IPS DF 6.9 (cell line): ENCODE measurements around the gene VEGFB.

Experiments used
- DNase-seq: peaks from one replicate; pipeline ENCODE4 v3.0.0-alpha.2; 2013; ENCODE audit warnings: low read depth, low spot score
- H3K27ac ChIP-seq: one replicate; pipeline ENCODE4 v1.5.1; 2013; ENCODE audit warnings: low read length, control low read depth
- H3K27me3 ChIP-seq: 2 replicates; pipeline ENCODE4 v1.6.1; 2013; ENCODE audit warnings: mild to moderate bottlenecking, low read length; ENCODE audit not compliant: control insufficient read depth, insufficient read depth
- H3K36me3 ChIP-seq: 2 replicates; pipeline ENCODE4 v1.6.1; 2013; ENCODE audit warnings: low read length; ENCODE audit not compliant: control insufficient read depth, insufficient read depth
- H3K4me1 ChIP-seq: 2 replicates; pipeline ENCODE4 v1.6.1; 2013; ENCODE audit warnings: low read length; ENCODE audit not compliant: control insufficient read depth, insufficient read depth
- H3K4me3 ChIP-seq: 2 replicates; pipeline ENCODE4 v1.5.1; 2013; ENCODE audit warnings: mild to moderate bottlenecking, low read length
- H3K9me3 ChIP-seq: 2 replicates; pipeline ENCODE4 v1.6.1; 2013; ENCODE audit warnings: low read length, inconsistent platforms; ENCODE audit not compliant: control insufficient read depth, insufficient read depth
- WGBS: extraction: QIAGEN DNeasy Blood & Tissue Kit; methylation state at CpG from one replicate; pipeline ENCODE4 v1.1.7; 2013; ENCODE audit warnings: mixed read lengths, missing lambda C conversion rate; ENCODE audit not compliant: insufficient read length, insufficient coverage; 5-methylcytosine and 5-hydroxymethylcytosine counted together

VEGFB gene

DNA sequence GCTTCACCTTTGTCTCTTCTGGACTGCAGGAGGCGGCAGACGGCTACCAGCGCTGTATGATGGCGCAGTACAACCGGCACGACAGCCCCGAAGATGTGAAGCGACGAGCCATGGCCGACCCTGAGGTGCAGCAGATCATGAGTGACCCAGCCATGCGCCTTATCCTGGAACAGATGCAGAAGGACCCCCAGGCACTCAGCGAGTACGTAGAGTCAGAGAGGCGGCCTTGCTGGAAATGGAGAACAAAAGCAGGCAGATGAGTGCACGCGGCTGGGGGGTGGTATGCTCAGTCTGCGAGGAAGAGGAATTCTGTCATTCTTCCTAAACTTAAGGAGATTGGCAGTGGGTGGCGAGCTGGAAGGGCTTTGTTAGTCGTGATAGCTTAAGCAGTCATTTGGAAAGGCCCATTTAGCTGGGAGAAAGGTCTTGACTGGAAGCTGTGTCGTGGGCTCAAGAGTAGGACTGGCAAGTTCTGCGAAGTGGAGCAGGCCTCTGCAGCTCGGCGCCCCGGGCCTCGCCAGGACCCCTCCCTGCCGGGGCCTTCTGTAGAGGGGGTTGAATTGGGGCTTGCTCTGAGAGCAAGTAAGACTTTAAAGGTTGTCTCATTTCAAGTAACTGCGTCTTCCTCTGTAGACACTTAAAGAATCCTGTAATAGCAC lies 30.8 kb upstream of the VEGFB start:
- Histone ChIP-seq H3K9me3 (no peaks in the 10 kb centered on the region), H3K27ac (no peak overlapping the region), H3K27me3 (no peaks in the 10 kb centered on the region), H3K4me1 (peaks cover 2% of the 10 kb centered on the region; the same call in 1 of the 2 replicates), H3K4me3 (no peak overlapping the region), H3K36me3 (peaks cover 52% of the 10 kb centered on the region)
- WGBS: no CpG with 5 or more reads among the region's 27 CpGs
- no peak for DNase-seq

- DNase-seq: no peak
- peaks cover 52% of the 10 kb centered on the region for H3K36me3 ChIP-seq
- H3K27ac ChIP-seq: no peak overlapping the region
These were observed 30.3 kb upstream of the VEGFB start for GRCh38 chr11:64204080-64204440.

GRCh38 chr11:64204464-64204989 lies 29.9 kb upstream of the VEGFB start:
- peaks cover 52% of the 10 kb centered on the region for H3K36me3 ChIP-seq
- peak; percentile 63 for DNase-seq
- H3K27me3 ChIP-seq: no peaks in the 10 kb centered on the region
- no peak overlapping the region for H3K4me3 ChIP-seq
- no peaks in the 10 kb centered on the region for H3K9me3 ChIP-seq
- H3K4me1 ChIP-seq: peaks cover 2% of the 10 kb centered on the region; the same call in 1 of the 2 replicates
- H3K27ac ChIP-seq: no peak overlapping the region
- no CpG with 5 or more reads among the region's 7 CpGs for WGBS

More at GRCh38 chr11:64204080-64204440, 30.3 kb upstream of the VEGFB start:
- Histone ChIP-seq H3K9me3 (no peaks in the 10 kb centered on the region), H3K4me1 (peaks cover 2% of the 10 kb centered on the region; the same call in 1 of the 2 replicates), H3K27me3 (no peaks in the 10 kb centered on the region), H3K4me3 (no peak overlapping the region)
- no CpG with 5 or more reads among the region's 16 CpGs for WGBS

DNA sequence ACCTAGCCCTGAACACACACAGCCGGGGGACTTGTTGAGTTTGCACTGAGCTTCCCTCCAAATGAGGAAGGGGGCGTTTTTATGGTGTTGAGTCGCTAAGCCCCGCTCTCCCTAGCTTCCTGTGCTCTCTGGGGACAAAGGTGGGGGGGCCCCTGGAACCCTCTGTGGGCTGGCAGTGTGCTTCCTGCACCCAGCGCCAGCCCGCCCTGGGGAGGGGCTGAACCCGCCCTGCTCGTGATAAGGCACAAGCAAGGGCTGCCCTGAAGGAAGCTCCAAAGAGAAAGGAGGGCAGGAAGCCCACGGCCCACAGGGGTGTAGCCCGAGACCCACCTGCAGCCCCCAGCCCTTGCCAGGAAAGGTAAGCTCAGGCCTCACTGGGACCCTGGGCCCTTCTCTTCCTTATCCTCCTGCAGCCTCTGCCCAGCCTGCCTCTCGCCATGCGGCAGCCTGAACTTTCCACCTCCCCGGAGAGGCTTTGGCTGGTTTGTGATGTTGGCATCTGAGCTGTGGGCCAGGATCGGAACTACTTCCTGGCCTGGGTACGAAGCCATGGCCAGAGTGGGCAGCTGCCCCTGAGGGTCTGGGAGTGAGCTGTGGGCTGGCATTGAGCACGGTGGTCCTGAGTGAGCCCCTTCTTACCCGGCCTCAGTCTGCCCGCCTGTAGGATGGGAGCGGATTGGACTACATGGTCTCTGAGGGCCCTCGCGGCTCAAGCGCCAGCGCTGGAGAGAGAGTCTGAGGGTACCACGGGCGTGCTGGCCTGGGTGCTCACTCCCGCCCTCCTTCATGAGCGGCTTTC lies 27.7 kb upstream of the VEGFB start, which contains the start of gene FERMT3:
Gene FERMT3 (plus strand): TSS at position 265 of the 799 bp plus-strand sequence. CDS start 644 bp downstream, outside the sequence.
- WGBS: no CpG with 5 or more reads among the region's 27 CpGs
- peaks cover 2% of the 10 kb centered on the region; the same call in 1 of the 2 replicates for H3K4me1 ChIP-seq
- no peaks in the 10 kb centered on the region for H3K27me3 ChIP-seq
- H3K36me3 ChIP-seq: peaks cover 41% of the 10 kb centered on the region
- H3K4me3 ChIP-seq: no peak within 1 kb of the TSS
- H3K27ac ChIP-seq: no peak within 1 kb of the TSS
- no peak for DNase-seq
- H3K9me3 ChIP-seq: no peaks in the 10 kb centered on the region

DNA sequence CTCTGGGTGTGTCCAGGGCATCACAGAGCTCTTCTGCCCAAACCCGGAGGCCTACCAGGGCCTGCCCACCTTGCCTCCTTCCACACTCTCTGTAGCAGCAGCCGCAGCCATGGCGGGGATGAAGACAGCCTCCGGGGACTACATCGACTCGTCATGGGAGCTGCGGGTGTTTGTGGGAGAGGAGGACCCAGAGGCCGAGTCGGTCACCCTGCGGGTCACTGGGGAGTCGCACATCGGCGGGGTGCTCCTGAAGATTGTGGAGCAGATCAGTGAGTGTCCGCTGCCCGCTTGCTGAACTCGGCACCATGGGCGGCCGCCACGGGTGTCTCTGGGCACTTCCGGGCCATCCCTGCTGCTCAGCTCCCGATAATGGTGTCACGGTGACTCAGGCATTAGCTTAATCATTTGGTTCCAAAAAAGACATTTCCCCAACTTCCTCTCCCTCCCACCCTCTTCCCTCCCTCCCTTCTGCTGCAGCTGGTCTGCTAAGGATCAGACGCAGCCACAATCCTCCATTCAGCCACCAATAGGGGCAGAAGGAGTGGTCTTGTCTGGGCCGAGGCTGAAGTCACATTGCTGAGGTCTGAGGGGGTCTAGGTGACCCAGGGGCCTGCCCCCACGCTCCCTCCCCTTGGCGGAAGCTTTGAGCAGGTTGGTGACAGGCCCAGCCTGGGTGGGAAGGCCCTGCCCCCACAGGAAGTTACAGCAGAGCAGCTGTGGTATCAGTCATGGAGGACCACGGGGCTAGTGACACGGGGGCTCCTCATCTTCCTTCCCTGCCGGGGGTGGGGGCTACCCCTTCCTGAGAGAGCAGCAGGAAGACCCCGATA lies 26.9 kb upstream of the VEGFB start:
- H3K9me3 ChIP-seq: no peaks in the 10 kb centered on the region
- no peak for DNase-seq
- H3K36me3 ChIP-seq: peaks cover 36% of the 10 kb centered on the region
- no peaks in the 10 kb centered on the region for H3K27me3 ChIP-seq
- peaks cover 2% of the 10 kb centered on the region; the same call in 1 of the 2 replicates for H3K4me1 ChIP-seq
- no CpG with 5 or more reads among the region's 30 CpGs for whole genome bisulfite sequencing
- no peak overlapping the region for H3K27ac ChIP-seq
- no peak overlapping the region for H3K4me3 ChIP-seq

- Histone ChIP-seq H3K9me3 (no peaks in the 10 kb centered on the region), H3K4me1 (peaks cover 2% of the 10 kb centered on the region; the same call in 1 of the 2 replicates), H3K36me3 (peaks cover 29% of the 10 kb centered on the region), H3K4me3 (no peak overlapping the region), H3K27ac (no peak overlapping the region), H3K27me3 (no peaks in the 10 kb centered on the region)
- DNase-seq: no peak
- WGBS: no CpG with 5 or more reads among the region's 23 CpGs
These were observed 26.1 kb upstream of the VEGFB start for GRCh38 chr11:64208086-64208795.

DNA sequence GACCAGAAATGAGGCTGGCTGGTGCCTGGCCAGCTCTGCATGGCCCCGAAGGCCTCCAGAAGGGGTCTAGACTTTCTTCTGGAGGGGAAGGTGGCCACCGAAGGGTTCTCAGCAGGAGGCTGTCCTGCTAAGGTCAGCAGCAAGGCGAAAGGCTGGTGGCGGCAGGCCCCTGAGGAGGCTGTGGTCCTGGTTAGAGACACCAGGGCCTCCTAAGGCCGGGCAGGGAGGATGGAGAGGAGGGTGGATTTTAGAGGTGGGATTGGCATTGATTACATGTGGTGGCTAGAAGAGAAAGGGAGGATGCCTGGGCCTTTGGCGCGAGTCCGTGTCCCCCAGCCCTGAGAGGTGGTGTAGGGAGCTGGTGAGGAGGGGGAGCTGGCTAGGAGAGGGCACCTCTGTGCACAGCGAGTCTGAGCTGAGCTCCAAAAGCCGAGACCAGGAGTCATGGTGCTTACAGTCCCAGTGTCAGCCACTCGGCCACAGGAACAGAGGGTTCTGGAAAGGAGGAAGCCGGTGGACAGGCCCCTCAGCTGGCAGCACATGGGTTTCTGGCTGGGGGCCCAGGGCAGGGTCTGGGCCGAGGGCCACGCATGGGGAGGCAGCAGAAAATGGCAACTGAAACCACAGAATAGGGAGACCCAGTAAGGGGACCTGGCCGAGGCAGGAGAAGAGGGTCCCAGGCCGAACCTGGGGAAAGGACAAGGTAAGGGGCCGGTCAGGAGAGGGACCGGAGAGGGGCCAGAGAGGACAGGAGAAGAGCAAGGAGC lies 25.4 kb upstream of the VEGFB start:
- Histone ChIP-seq H3K27me3 (no peaks in the 10 kb centered on the region), H3K4me3 (no peak overlapping the region), H3K4me1 (peaks cover 2% of the 10 kb centered on the region; the same call in 1 of the 2 replicates), H3K9me3 (no peaks in the 10 kb centered on the region), H3K36me3 (peaks cover 21% of the 10 kb centered on the region), H3K27ac (no peak overlapping the region)
- no CpG with 5 or more reads among the region's 18 CpGs for WGBS
- no peak for DNase-seq

- Histone ChIP-seq H3K36me3 (peaks cover 18% of the 10 kb centered on the region), H3K9me3 (no peaks in the 10 kb centered on the region), H3K4me1 (peaks cover 2% of the 10 kb centered on the region; the same call in 1 of the 2 replicates), H3K27me3 (no peaks in the 10 kb centered on the region), H3K27ac (no peak overlapping the region), H3K4me3 (no peak overlapping the region)
- no CpG with 5 or more reads among the region's 8 CpGs for WGBS
- DNase-seq: no peak
These were observed 24.9 kb upstream of the VEGFB start for GRCh38 chr11:64209563-64209843.

DNA sequence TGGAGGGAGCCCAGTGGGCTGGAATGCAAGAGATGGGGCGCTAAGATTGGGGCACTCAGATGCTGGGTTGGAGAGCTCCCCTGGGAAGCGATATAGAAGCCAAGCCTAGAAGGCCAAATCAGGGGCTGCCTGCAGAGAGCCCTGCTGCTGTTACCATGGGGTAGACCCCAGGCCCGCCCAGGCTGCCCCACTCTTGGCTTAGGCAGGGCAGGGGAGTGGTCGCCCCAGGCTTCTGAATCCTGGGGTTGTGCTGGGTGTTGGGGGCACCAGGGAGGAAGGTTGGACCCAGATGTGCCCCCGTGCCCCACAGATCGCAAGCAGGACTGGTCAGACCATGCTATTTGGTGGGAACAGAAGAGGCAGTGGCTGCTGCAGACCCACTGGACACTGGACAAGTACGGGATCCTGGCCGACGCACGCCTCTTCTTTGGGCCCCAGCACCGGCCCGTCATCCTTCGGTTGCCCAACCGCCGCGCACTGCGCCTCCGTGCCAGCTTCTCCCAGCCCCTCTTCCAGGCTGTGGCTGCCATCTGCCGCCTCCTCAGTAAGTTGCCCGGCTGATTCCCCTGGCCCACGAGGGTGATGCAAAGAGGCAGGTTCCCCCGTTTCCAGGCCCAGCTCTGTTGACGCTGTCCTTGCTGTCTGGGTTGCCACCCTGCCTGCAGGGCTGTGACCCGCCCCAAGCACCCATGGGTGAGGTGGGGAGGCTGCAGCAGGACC lies 23.9 kb upstream of the VEGFB start:
- no peak overlapping the region for H3K4me3 ChIP-seq
- no peaks in the 10 kb centered on the region for H3K9me3 ChIP-seq
- H3K27ac ChIP-seq: no peak overlapping the region
- H3K4me1 ChIP-seq: peaks cover 2% of the 10 kb centered on the region; the same call in 1 of the 2 replicates
- no CpG with 5 or more reads among the region's 24 CpGs for WGBS
- H3K27me3 ChIP-seq: no peaks in the 10 kb centered on the region
- peaks cover 16% of the 10 kb centered on the region for H3K36me3 ChIP-seq
- DNase-seq: no peak
